Measurements from ENCODE around the gene MRPL34. TPM values are rescaled to one million over a fixed set of nuclear protein-coding genes. Genes with fewer than 3 reads are reported as not detected.

The MRPL34 gene
- total and polyA plus RNA-seq, 9 of the 15 experiments (the other 6 are each of a cell fraction or from before 2014, with no cell fraction given), result 11.5 to 256 (median 72.5) TPM

DNA sequence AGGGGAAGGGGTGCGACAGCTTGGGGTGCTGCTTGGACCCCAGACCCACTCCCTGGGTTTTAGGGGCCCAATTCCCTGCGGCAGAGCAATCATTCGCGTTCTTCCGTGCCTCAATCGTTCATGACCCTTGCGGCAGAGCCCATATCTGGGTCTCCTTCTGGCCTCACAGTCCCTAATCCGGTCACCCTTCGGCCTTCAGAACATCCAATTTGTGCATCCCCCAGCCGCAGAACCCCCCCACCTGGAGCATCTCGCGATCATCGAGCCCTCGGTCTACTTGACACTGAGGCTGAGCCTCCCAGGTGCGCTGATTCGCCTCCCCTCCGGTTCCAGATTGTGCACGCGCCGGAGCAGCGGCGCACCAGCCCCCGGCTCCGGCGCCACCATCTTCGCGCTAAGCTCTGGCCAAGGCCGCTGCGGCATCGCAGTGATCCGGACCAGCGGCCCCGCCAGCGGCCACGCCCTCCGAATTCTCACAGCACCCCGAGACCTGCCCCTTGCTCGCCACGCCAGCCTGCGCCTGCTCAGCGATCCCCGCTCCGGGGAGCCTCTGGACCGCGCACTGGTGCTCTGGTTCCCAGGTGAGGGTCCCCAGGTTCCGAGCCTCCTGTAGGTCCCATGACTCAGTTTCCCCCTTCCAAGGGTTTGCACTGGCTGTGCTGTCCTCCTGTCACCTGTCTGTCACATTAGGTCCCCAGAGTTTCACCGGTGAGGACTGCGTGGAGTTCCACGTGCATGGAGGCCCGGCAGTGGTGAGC is 32.2 kb downstream of the MRPL34 start (continued):
- TF ChIP-seq, protein P1, sequence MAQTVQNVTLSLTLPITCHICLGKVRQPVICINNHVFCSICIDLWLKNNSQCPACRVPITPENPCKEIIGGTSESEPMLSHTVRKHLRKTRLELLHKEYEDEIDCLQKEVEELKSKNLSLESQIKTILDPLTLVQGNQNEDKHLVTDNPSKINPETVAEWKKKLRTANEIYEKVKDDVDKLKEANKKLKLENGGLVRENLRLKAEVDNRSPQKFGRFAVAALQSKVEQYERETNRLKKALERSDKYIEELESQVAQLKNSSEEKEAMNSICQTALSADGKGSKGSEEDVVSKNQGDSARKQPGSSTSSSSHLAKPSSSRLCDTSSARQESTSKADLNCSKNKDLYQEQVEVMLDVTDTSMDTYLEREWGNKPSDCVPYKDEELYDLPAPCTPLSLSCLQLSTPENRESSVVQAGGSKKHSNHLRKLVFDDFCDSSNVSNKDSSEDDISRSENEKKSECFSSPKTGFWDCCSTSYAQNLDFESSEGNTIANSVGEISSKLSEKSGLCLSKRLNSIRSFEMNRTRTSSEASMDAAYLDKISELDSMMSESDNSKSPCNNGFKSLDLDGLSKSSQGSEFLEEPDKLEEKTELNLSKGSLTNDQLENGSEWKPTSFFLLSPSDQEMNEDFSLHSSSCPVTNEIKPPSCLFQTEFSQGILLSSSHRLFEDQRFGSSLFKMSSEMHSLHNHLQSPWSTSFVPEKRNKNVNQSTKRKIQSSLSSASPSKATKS (CRISPR knock-in tag; IDR thresholded peaks at IDR 0.05), result no peak
- TF ChIP-seq ETS2 (tag; IDR thresholded peaks at IDR 0.05; ENCODE audit: borderline replicate concordance, poor library complexity, severe bottlenecking) (no peak), RAD21 (CRISPR knock-in tag; conservative IDR thresholded peaks at IDR 0.05 in 1 of 2, IDR thresholded peaks at IDR 0.05 in 1 of 2) (no peak), ZNF146 (CRISPR knock-in tag; IDR thresholded peaks at IDR 0.05; ENCODE audit: unreplicated experiment) (no peak), NFIC (IDR thresholded peaks at IDR 0.05) (no peak; the same call in 1 of the 2 replicates), ATF1 (CRISPR knock-in tag; IDR thresholded peaks at IDR 0.05) (no peak), ATF1 (tag; IDR thresholded peaks at IDR 0.05) (no peak)
- TF ChIP-seq, protein P2, sequence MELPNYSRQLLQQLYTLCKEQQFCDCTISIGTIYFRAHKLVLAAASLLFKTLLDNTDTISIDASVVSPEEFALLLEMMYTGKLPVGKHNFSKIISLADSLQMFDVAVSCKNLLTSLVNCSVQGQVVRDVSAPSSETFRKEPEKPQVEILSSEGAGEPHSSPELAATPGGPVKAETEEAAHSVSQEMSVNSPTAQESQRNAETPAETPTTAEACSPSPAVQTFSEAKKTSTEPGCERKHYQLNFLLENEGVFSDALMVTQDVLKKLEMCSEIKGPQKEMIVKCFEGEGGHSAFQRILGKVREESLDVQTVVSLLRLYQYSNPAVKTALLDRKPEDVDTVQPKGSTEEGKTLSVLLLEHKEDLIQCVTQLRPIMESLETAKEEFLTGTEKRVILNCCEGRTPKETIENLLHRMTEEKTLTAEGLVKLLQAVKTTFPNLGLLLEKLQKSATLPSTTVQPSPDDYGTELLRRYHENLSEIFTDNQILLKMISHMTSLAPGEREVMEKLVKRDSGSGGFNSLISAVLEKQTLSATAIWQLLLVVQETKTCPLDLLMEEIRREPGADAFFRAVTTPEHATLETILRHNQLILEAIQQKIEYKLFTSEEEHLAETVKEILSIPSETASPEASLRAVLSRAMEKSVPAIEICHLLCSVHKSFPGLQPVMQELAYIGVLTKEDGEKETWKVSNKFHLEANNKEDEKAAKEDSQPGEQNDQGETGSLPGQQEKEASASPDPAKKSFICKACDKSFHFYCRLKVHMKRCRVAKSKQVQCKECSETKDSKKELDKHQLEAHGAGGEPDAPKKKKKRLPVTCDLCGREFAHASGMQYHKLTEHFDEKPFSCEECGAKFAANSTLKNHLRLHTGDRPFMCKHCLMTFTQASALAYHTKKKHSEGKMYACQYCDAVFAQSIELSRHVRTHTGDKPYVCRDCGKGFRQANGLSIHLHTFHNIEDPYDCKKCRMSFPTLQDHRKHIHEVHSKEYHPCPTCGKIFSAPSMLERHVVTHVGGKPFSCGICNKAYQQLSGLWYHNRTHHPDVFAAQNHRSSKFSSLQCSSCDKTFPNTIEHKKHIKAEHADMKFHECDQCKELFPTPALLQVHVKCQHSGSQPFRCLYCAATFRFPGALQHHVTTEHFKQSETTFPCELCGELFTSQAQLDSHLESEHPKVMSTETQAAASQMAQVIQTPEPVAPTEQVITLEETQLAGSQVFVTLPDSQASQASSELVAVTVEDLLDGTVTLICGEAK (IDR thresholded peaks at IDR 0.05), result no peak
- TF ChIP-seq, protein P2 (CRISPR knock-in tag; IDR thresholded peaks at IDR 0.05), result no peak
- TF ChIP-seq, protein P3, sequence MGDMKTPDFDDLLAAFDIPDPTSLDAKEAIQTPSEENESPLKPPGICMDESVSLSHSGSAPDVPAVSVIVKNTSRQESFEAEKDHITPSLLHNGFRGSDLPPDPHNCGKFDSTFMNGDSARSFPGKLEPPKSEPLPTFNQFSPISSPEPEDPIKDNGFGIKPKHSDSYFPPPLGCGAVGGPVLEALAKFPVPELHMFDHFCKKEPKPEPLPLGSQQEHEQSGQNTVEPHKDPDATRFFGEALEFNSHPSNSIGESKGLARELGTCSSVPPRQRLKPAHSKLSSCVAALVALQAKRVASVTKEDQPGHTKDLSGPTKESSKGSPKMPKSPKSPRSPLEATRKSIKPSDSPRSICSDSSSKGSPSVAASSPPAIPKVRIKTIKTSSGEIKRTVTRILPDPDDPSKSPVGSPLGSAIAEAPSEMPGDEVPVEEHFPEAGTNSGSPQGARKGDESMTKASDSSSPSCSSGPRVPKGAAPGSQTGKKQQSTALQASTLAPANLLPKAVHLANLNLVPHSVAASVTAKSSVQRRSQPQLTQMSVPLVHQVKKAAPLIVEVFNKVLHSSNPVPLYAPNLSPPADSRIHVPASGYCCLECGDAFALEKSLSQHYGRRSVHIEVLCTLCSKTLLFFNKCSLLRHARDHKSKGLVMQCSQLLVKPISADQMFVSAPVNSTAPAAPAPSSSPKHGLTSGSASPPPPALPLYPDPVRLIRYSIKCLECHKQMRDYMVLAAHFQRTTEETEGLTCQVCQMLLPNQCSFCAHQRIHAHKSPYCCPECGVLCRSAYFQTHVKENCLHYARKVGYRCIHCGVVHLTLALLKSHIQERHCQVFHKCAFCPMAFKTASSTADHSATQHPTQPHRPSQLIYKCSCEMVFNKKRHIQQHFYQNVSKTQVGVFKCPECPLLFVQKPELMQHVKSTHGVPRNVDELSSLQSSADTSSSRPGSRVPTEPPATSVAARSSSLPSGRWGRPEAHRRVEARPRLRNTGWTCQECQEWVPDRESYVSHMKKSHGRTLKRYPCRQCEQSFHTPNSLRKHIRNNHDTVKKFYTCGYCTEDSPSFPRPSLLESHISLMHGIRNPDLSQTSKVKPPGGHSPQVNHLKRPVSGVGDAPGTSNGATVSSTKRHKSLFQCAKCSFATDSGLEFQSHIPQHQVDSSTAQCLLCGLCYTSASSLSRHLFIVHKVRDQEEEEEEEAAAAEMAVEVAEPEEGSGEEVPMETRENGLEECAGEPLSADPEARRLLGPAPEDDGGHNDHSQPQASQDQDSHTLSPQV (IDR thresholded peaks at IDR 0.05), result no peak

All from K562 (cell line).